Activated CD4-positive, alpha-beta T cell treated with anti-CD3 and anti-CD28 coated beads, Interleukin-2, amount 10 ng/mL, durations not matched to agents 7 days and 5 days (primary cell): Measurements from ENCODE around the gene GNB2. TPM values are rescaled to one million over a fixed set of nuclear protein-coding genes. Genes with fewer than 3 reads are reported as not detected.

Experiments
- CTCF ChIA-PET: fragments of 350-600 bp; sonication (Branson Sonifier 250); formaldehyde crosslinking; loops from one replicate; lab custom pipeline; 2021; ENCODE audit warnings: antibody characterized with exemption; lab: Charles Lee
- POLR2A ChIA-PET: fragments of 350-600 bp; sonication (Branson Sonifier 250); formaldehyde crosslinking; loops from one replicate; lab custom pipeline; 2021; ENCODE audit warnings: antibody characterized with exemption; lab: Charles Lee
- DNase-seq: peaks from one replicate; pipeline ENCODE4 v3.0.0-alpha.2; 2020
- H3K27ac Mint-ChIP-seq: one replicate; pipeline ENCODE4 v1.8.0; 2021; ENCODE audit warnings: mild to moderate bottlenecking, moderate library complexity, mixed read lengths
- H3K27me3 Mint-ChIP-seq: one replicate; pipeline ENCODE4 v1.8.0; 2021; ENCODE audit warnings: mixed read lengths
- H3K36me3 Mint-ChIP-seq: one replicate; pipeline ENCODE4 v1.8.0; 2021; ENCODE audit warnings: low read depth, mixed read lengths
- H3K4me1 Mint-ChIP-seq: one replicate; pipeline ENCODE4 v1.8.0; 2021; ENCODE audit warnings: mixed read lengths
- H3K4me3 Mint-ChIP-seq: one replicate; pipeline ENCODE4 v1.8.0; 2021; ENCODE audit warnings: mild to moderate bottlenecking, moderate library complexity, mixed read lengths
- H3K9me3 Mint-ChIP-seq: one replicate; pipeline ENCODE4 v1.8.0; 2021; ENCODE audit warnings: mixed read lengths
- total RNA-seq, 2 experiments: library from RNA; stranded (reverse); gene quantifications; one replicate each; pipeline ENCODE4 v1.2.3, GENCODE V29; 2021

Gene GNB2
- 100 to 1,000 TPM; 238 to 249 TPM for total RNA-seq

DNA sequence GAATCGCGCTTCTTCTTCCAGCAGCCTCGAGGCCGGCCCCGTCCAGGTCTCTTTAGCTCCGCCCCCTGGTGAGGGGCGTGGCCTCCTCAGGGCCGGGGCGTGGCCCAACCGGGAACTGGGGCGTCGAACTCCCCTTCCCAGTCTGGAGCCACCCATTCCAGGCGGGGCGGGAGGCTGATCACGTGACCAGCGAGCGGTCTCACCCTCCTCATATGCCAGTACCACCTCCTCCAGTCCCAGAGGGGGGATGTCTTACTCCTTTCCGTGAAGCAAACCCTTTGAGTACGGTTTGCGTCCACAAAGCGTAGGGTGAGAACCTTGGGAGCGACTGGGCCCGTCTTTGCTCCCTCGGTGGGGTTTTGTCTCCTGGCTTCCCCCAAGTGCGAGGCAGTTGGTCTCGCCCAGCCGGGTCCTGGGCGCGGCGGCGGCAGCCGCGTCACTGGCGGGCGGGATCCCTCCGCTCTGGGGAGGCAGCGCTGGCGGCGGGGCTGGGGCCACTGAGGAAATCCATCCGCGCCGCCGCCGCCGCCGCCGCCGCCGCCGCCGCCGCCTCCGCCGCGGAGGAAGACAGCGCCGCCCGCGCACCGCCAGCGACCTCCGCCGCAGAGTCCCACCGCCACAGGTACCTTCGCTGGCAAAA lies at the start of gene GNB2:
Gene GNB2, plus strand, starts transcription at position 439 of the 640 bp plus-strand sequence. CDS start 2,526 bp downstream, outside the sequence.
- Mint-ChIP-seq H3K27me3 (peaks cover 5% of the 10 kb centered on the region), H3K36me3 (peaks cover 19% of the 10 kb centered on the region), H3K4me1 (peaks cover 25% of the 10 kb centered on the region), H3K27ac (peak within 1 kb of the TSS; percentile 97), H3K9me3 (no peaks in the 10 kb centered on the region), H3K4me3 (peak within 1 kb of the TSS; percentile 97)
- peak; percentile 99 for DNase-seq
- POLR2A ChIA-PET, result no interaction called here
- CTCF ChIA-PET, result interaction anchor here (0.6 to 1.6 kb wide), 7 partner anchors 32 to 219 kb away, joined by 3 to 9 read pairs (median 3); partner anchors contain the start of genes FBXO24, LRCH4, POP7 and SLC12A9

DNA sequence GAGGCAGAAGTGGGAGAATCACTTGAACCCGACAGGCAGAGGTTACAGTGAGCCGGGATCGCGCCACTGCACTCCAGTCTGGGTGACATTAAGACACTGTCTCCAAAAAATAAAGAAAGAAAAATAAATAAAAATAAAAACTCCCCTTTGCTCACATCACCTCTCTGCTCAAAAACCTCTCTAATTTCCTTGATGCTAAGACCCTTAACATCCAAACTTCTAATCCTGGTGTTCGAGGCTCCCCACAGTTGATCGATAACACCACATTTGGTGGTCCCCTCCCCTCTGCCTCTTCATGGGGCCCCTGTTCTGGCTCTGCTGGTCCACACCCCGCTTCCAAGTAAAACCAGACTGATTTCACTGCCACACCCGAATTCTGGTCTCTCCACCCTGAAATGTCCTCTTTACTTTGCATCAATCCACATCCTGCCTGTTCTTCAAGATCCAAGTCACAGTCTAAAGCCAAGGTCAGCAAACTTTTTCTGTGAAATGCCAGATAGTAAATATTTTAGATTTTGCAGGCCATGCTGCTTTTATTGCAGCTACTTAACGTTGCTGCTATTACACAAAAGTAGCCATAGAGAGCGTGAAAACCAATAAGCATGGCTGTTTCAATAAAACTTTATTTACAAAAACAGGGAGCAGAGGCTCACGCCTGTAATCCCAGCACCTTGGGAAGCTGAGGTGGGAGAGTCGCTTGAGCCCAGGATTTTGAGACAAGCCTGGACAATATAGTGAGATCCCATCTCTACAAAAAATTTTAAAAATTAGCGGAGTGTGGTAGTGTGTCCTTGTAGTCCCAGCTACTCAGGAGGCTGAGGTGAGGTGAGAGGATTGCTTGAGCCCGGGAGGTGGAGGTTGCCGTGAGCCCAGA lies 49.4 kb upstream of the GNB2 start:
- Mint-ChIP-seq H3K36me3 (peaks cover 28% of the 10 kb centered on the region), H3K27me3 (no peaks in the 10 kb centered on the region), H3K9me3 (no peaks in the 10 kb centered on the region), H3K27ac (peak overlapping the region; percentile 90), H3K4me1 (peaks cover 57% of the 10 kb centered on the region), H3K4me3 (peak overlapping the region; percentile 52)
- ChIA-PET POLR2A (no interaction called here), CTCF (interaction anchor here (0.7 to 2.2 kb wide), 5 partner anchors 9 to 184 kb away, joined by 3 to 6 read pairs (median 5); partner anchors contain the start of genes MOSPD3 and PCOLCE)
- peak; percentile 59 for DNase-seq

DNA sequence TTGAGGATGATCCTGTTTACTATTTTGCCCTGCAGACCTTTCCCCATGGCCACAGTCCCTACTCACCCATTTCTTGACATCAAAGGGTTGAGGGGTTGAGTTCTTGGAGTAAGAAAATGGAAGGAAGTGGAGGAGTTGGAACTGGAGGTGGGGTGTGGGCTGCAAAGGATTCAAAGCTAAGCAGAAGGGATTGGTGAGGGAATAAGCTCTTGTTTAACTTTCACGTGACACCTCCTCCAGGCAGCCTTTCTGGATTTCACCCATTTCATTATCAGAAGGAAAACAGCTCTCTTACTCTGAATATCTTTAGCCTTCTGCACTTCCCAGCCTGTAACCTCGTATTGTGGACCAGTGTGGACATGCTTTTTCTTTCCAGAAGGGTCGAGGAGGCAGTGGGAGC lies 47.5 kb upstream of the GNB2 start:
- Mint-ChIP-seq H3K4me1 (peaks cover 69% of the 10 kb centered on the region), H3K36me3 (peaks cover 24% of the 10 kb centered on the region), H3K9me3 (no peaks in the 10 kb centered on the region), H3K27ac (peak overlapping the region; percentile 86), H3K4me3 (peak overlapping the region; percentile 76), H3K27me3 (no peaks in the 10 kb centered on the region)
- CTCF ChIA-PET, result interaction anchor here (0.6 to 3.2 kb wide), 12 partner anchors 9 to 226 kb away, joined by 3 to 25 read pairs (median 4); partner anchors contain the start of genes MOSPD3, POP7 and SLC12A9
- DNase-seq, result no peak
- POLR2A ChIA-PET, result interaction anchor here (0.6 kb wide), 2 partner anchors 14 to 464 kb away, joined by 3 to 4 read pairs; partner anchors contain the start of gene MOSPD3

DNA sequence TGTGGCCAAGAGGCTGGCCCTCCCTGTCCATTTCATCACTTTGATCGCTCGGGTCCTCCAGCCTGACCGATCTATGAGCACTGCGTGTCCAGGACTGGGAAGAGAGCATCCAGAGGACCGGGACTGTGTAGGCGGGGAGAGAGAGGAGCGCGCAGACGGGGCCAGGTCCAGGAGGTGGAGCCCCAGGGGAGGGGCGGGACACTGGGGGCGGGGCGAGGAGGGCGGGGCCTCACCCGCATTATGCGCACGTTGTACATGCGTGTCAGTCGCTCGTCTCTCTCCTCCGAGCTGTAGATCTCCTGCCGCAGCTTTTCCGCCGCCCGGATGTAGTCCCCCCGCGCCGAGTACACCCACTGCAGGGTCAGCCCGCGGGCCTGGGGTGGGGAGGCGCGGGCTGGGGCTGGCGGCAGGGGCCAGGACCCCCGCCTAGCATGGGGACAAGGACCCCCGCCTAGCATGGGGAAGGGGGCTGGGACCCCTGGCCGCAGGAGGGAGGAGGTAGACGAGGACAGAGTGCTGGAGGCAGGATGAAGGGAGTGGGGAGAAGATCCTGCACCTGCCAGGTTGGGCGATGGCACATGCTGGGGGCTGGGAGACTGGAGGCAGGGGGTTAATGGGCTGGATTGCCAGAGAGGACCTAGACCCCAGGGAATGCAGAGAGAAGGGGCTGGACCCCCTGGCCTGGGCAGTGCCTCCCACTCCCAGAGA lies 46.9 kb upstream of the GNB2 start:
- ChIA-PET CTCF (interaction anchor here (0.7 to 3.2 kb wide), 9 partner anchors 8 to 79 kb away, joined by 3 to 25 read pairs (median 6); partner anchors contain the start of genes MOSPD3 and POP7), POLR2A (interaction anchor here (0.6 kb wide), 2 partner anchors 14 to 463 kb away, joined by 3 to 4 read pairs; partner anchors contain the start of gene MOSPD3)
- Mint-ChIP-seq H3K4me3 (peak overlapping the region; percentile 76), H3K4me1 (peaks cover 70% of the 10 kb centered on the region), H3K36me3 (peaks cover 21% of the 10 kb centered on the region), H3K27me3 (no peaks in the 10 kb centered on the region), H3K9me3 (no peaks in the 10 kb centered on the region), H3K27ac (peak overlapping the region; percentile 86)
- DNase-seq, result peak; percentile 90

DNA sequence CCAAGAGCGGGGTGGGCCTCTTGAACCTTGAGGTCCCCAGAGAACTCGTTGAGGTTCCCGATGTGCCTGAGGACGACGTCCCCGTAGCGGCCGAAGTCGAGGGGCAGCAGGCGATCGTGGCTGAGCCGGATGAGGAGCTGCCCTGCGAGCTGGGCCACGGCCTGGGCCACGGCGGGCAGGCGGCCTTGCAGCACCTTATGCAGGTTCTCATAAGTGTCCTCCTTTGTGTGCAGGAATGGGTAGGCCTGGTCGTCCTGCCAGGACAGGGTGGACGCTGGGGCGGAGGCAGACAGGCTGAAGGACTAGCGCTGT lies 46.3 kb upstream of the GNB2 start:
- CTCF ChIA-PET, result interaction anchor here (0.6 to 3.2 kb wide), 6 partner anchors 8 to 68 kb away, joined by 3 to 25 read pairs (median 7); partner anchors contain the start of gene MOSPD3
- H3K4me1 Mint-ChIP-seq, result peaks cover 70% of the 10 kb centered on the region

DNA sequence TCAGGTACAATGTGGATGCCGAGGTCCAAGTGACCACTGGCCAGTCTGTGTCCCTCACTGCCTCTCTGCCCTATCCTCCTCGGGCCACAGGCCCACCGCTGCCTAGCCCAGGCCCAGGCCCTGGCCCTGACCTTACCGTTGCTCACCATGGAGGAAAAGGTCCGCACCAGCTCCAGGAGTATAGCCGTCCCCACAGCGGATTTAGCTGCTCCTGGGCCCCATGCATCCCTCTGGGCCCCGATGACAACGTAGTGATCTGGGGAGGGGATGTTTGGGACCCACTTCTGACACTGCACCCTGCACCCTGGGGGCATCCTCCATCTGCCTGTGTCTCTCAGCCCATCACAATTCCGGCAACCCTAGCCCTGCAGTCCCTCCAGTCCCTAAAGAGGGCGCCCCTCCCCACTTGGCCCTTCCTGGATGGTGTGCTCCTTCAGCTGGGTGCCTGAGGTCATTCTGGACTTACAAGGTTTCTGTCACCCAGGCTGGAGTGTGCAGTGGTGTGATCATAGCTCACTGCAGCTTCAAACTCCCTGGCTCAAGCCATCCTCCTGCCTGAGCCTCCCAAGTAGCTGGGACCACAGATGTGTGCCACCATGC lies 44.3 kb upstream of the GNB2 start:
- H3K4me3 Mint-ChIP-seq, result no peak overlapping the region
- ChIA-PET CTCF (interaction anchor here (0.6 to 1.5 kb wide), 10 partner anchors 10 to 461 kb away, joined by 3 to 7 read pairs (median 4); partner anchors contain the start of genes FBXO24 and LRCH4), POLR2A (no interaction called here)
- peaks cover 68% of the 10 kb centered on the region for H3K4me1 Mint-ChIP-seq
- DNase-seq, result peak; percentile 18
- H3K9me3 Mint-ChIP-seq, result no peaks in the 10 kb centered on the region
- H3K36me3 Mint-ChIP-seq, result peaks cover 13% of the 10 kb centered on the region
- H3K27me3 Mint-ChIP-seq, result no peaks in the 10 kb centered on the region
- H3K27ac Mint-ChIP-seq, result peak overlapping the region; percentile 80

More for the DNA sequence above, 46.3 kb upstream of the GNB2 start:
- no peak for DNase-seq
- no peaks in the 10 kb centered on the region for H3K27me3 Mint-ChIP-seq
- POLR2A ChIA-PET, result no interaction called here
- peaks cover 19% of the 10 kb centered on the region for H3K36me3 Mint-ChIP-seq
- H3K9me3 Mint-ChIP-seq, result no peaks in the 10 kb centered on the region
- H3K4me3 Mint-ChIP-seq, result peak overlapping the region; percentile 76
- H3K27ac Mint-ChIP-seq, result peak overlapping the region; percentile 86

DNA sequence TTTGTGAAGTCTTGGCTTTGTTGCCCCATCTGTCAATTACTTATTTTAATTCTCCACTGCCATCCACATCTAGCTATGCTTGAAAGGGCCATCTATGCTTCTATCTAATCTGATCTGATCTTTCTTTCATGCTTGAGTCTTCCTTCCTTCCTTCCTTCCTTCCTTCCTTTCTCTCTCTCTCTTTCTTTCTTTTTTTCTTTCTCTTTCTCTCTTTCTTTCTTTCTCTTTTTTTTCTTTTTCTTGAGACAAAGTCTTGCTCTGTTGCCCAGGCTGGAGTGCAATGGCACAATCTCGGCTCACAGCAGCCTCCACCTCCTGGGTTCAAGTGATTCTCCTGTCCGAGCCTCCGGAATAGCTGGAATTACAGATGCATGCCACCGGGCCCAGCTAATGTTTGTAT lies 43.5 kb upstream of the GNB2 start:
- CTCF ChIA-PET, result interaction anchor here (0.8 to 1.5 kb wide), 9 partner anchors 9 to 177 kb away, joined by 3 to 7 read pairs (median 3); partner anchors contain the start of genes FBXO24, LRCH4 and TFR2
- H3K4me3 Mint-ChIP-seq, result no peak overlapping the region
- peaks cover 63% of the 10 kb centered on the region for H3K4me1 Mint-ChIP-seq

DNA sequence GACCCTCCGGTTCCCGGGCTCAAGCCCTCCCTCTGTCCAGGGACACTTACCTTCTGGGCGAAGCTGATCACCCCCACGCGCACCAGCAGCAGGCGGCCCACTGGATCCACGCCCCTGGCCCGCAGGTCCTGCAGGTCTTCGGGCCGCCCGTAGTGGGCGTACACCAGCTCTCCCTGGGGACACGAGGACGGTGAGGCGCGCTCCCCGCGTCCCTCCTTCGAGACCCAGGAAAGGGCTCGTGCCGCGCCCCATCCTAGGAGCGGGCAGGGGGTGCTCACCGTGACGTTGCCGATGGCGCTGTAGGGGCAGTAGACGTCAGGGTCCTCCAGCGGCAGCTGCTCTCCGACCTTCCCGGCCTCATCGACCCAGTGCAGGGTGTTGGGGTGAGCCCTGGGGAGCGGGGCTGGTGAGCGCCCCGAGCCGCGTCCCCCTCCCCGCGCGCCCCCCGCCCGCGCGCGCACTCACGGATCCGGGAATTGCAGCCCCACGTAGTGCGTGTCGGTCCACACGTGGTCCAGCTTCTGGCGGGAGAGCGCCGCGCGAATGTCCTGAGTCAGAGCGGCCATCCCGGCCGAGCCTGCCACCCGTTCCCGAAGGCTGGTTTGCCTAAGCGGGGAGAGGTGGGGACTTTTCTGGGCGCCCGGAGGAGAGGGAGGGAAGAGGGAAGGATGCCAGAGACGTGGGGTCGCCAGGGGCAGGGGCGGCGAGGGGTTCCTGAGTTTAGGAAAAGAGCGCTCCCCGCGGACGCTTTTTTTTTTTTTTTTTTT lies 40.4 kb upstream of the GNB2 start:
- H3K4me3 Mint-ChIP-seq, result peak overlapping the region; percentile 78
- peaks cover 2% of the 10 kb centered on the region for H3K27me3 Mint-ChIP-seq
- peak overlapping the region; percentile 88 for H3K27ac Mint-ChIP-seq
- H3K9me3 Mint-ChIP-seq, result no peaks in the 10 kb centered on the region
- CTCF ChIA-PET, result interaction anchor here (0.6 to 3.9 kb wide), 19 partner anchors 11 to 262 kb away, joined by 3 to 26 read pairs (median 4); partner anchors contain the start of genes FBXO24, LRCH4, MOSPD3 and SLC12A9
- DNase-seq, result peak; percentile 61
- POLR2A ChIA-PET, result no interaction called here
- H3K36me3 Mint-ChIP-seq, result peaks cover 10% of the 10 kb centered on the region
- H3K4me1 Mint-ChIP-seq, result peaks cover 41% of the 10 kb centered on the region

More for the DNA sequence above, 43.5 kb upstream of the GNB2 start:
- Mint-ChIP-seq H3K9me3 (no peaks in the 10 kb centered on the region), H3K36me3 (peaks cover 12% of the 10 kb centered on the region), H3K27ac (peak overlapping the region; percentile 62), H3K27me3 (no peaks in the 10 kb centered on the region)
- POLR2A ChIA-PET, result no interaction called here
- no peak for DNase-seq

DNA sequence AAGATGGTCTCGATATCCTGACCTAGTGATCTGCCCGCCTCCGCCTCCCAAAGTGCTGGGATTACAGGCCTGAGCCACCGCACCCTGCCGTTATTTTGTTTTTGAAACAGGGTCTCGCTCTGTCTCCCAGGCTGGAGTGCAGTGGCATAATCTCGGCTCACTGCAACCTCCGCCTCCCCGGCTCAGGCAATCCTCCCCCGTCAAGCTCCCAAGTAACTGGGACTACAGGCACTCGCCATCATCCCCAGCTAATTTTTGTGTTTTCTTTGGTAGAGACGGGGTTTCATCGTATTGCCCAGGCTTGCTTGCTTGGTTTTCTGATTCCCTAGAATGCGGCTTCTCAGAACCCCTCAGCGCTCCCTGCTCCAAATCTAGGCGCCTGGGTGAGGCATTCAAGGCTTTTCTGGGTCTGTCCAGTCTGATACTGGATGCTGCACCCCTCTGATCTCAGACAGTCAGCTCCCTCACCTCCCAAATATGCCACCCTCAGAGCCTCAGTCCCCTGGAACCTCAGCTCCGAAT lies 33.5 kb upstream of the GNB2 start:
- no peak for DNase-seq
- CTCF ChIA-PET, result interaction anchor here (1.0 to 1.2 kb wide), 3 partner anchors 22 to 53 kb away, joined by 3 to 10 read pairs (median 3); partner anchors contain the start of gene GNB2
- POLR2A ChIA-PET, result interaction anchor here (0.6 kb wide), 1 partner anchor 319 kb away, joined by 4 read pairs; no protein-coding TSS in a partner anchor
- Mint-ChIP-seq H3K4me1 (no peaks in the 10 kb centered on the region), H3K9me3 (no peaks in the 10 kb centered on the region), H3K36me3 (no peaks in the 10 kb centered on the region), H3K27ac (no peak overlapping the region), H3K4me3 (no peak overlapping the region), H3K27me3 (peaks cover 2% of the 10 kb centered on the region)

DNA sequence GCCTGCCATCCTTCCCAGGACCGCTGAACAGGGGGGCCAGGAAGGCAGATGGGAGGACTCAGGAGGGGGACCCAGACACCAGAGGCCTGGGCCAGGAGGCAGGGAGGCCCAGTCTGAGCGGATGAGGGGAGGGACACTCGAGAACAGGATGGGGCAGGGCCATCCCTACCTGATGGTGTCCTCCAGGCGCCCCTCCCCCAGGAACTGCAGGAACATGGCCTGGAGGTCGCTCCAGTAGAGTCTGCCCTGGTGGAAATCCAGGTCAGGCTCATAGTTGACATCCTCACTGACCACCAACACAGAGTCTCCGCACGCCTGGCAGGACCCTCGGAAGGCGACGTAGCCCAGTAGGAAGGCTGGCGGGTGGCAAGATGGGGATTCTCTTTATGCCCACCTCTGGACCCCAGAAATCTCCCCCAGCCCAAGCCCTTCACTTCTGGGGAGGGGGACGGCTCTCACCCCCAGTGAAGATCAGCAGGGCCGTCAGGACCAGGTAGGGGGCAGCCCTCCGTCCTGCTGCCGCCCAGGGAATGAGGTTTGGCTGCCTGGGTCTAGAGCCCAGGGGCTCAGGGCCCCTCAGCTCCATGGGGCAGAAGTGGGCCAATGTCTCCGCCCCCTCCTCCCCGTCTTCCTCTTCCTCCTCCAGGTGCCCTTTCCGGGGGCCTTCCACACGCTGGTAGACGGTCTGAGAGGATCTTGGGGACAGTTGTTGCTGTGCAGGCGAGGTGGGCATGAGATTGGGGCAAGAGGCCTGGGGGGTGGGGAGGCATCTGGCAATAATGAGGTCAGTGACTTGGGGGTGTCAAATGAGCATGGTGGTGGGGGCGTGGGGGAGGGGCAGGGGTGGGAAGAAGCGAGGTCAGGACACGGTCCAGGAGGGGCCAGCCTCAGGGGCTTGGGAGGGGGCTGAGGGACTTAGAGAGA lies 32.8 kb upstream of the GNB2 start:
- ChIA-PET CTCF (interaction anchor here (1.0 kb wide), 1 partner anchor 54 kb away, joined by 3 read pairs; no protein-coding TSS in a partner anchor), POLR2A (no interaction called here)
- no peaks in the 10 kb centered on the region for H3K9me3 Mint-ChIP-seq
- DNase-seq, result no peak
- H3K27ac Mint-ChIP-seq, result peak overlapping the region; percentile 36
- H3K36me3 Mint-ChIP-seq, result no peaks in the 10 kb centered on the region
- no peaks in the 10 kb centered on the region for H3K4me1 Mint-ChIP-seq
- H3K4me3 Mint-ChIP-seq, result no peak overlapping the region
- peaks cover 2% of the 10 kb centered on the region for H3K27me3 Mint-ChIP-seq
